Measurements from ENCODE around the gene LIX1.

LIX1 gene

GRCh38 chr5:97102010-97102470, 40.4 kb downstream of the LIX1 start:
- no peak overlapping the region for H2AFZ ChIP-seq (ENCODE audit: low read length)
- no peak overlapping the region for H3K4me2 ChIP-seq (ENCODE audit: low read length)
- H3F3A ChIP-seq (ENCODE audit: insufficient read depth, low read length): no peaks in the 10 kb centered on the region
- H3K36me3 ChIP-seq (ENCODE audit: insufficient read depth, low read length): no peaks in the 10 kb centered on the region
- H3K4me1 ChIP-seq (ENCODE audit: insufficient read depth, low read length, severe bottlenecking): peaks cover 11% of the 10 kb centered on the region
- no peaks in the 10 kb centered on the region for H3K79me2 ChIP-seq (ENCODE audit: insufficient read depth, low read length)
- no peak overlapping the region for H3K4me3 ChIP-seq (ENCODE audit: low read depth, low read length, poor library complexity, severe bottlenecking)
- TF ChIP-seq EZH2 (IDR thresholded peaks at IDR 0.05; ENCODE audit: borderline replicate concordance, low read length) (no peak), CTCF (IDR thresholded peaks at IDR 0.05; ENCODE audit: low read length) (no peak)
- H4K20me1 ChIP-seq (ENCODE audit: insufficient read depth, low read length): no peaks in the 10 kb centered on the region
- H3K27ac ChIP-seq (ENCODE audit: low read depth, low read length, poor library complexity, severe bottlenecking): no peak overlapping the region
- H3K27me3 ChIP-seq (ENCODE audit: insufficient read depth, low read length): peaks cover 4% of the 10 kb centered on the region; the same call in 1 of the 2 replicates
- no peaks in the 10 kb centered on the region for H3K9me3 ChIP-seq (ENCODE audit: low read length)
- no peak overlapping the region for H3K9ac ChIP-seq (ENCODE audit: low read length)
- no peaks in the 10 kb centered on the region for H3K9me2 ChIP-seq (ENCODE audit: low read depth, low read length)

- Histone ChIP-seq H3K79me2 (ENCODE audit: insufficient read depth, low read length) (no peaks in the 10 kb centered on the region), H3K9ac (ENCODE audit: low read length) (no peak overlapping the region), H3K27ac (ENCODE audit: low read depth, low read length, poor library complexity, severe bottlenecking) (no peak overlapping the region)
Observed at GRCh38 chr5:97101189-97101910, 41.1 kb downstream of the LIX1 start.

GRCh38 chr5:97100476-97100875, 41.9 kb downstream of the LIX1 start:
- no peak overlapping the region for H2AFZ ChIP-seq (ENCODE audit: low read length)
- no peaks in the 10 kb centered on the region for H3F3A ChIP-seq (ENCODE audit: insufficient read depth, low read length)

More at GRCh38 chr5:97101189-97101910, 41.1 kb downstream of the LIX1 start:
- Histone ChIP-seq H3K27me3 (ENCODE audit: insufficient read depth, low read length) (peaks cover 4% of the 10 kb centered on the region), H3K4me2 (ENCODE audit: low read length) (no peak overlapping the region), H4K20me1 (ENCODE audit: insufficient read depth, low read length) (no peaks in the 10 kb centered on the region), H3K4me3 (ENCODE audit: low read depth, low read length, poor library complexity, severe bottlenecking) (no peak overlapping the region), H3K9me3 (ENCODE audit: low read length) (no peaks in the 10 kb centered on the region), H3K9me2 (ENCODE audit: low read depth, low read length) (no peaks in the 10 kb centered on the region), H3F3A (ENCODE audit: insufficient read depth, low read length) (no peaks in the 10 kb centered on the region), H2AFZ (ENCODE audit: low read length) (no peak overlapping the region), H3K36me3 (ENCODE audit: insufficient read depth, low read length) (no peaks in the 10 kb centered on the region), H3K4me1 (ENCODE audit: insufficient read depth, low read length, severe bottlenecking) (peaks cover 11% of the 10 kb centered on the region)
- TF ChIP-seq CTCF (IDR thresholded peaks at IDR 0.05; ENCODE audit: low read length) (no peak), EZH2 (IDR thresholded peaks at IDR 0.05; ENCODE audit: borderline replicate concordance, low read length) (no peak)

More at GRCh38 chr5:97100476-97100875, 41.9 kb downstream of the LIX1 start:
- Histone ChIP-seq H3K4me2 (ENCODE audit: low read length) (no peak overlapping the region), H3K79me2 (ENCODE audit: insufficient read depth, low read length) (no peaks in the 10 kb centered on the region), H3K36me3 (ENCODE audit: insufficient read depth, low read length) (no peaks in the 10 kb centered on the region), H3K9me2 (ENCODE audit: low read depth, low read length) (no peaks in the 10 kb centered on the region), H3K4me1 (ENCODE audit: insufficient read depth, low read length, severe bottlenecking) (peaks cover 11% of the 10 kb centered on the region), H3K4me3 (ENCODE audit: low read depth, low read length, poor library complexity, severe bottlenecking) (no peak overlapping the region), H3K27me3 (ENCODE audit: insufficient read depth, low read length) (peaks cover 4% of the 10 kb centered on the region), H3K9me3 (ENCODE audit: low read length) (no peaks in the 10 kb centered on the region), H4K20me1 (ENCODE audit: insufficient read depth, low read length) (no peaks in the 10 kb centered on the region), H3K9ac (ENCODE audit: low read length) (no peak overlapping the region), H3K27ac (ENCODE audit: low read depth, low read length, poor library complexity, severe bottlenecking) (no peak overlapping the region)
- TF ChIP-seq CTCF (IDR thresholded peaks at IDR 0.05; ENCODE audit: low read length): no peak
- TF ChIP-seq EZH2 (IDR thresholded peaks at IDR 0.05; ENCODE audit: borderline replicate concordance, low read length): no peak

Data from OCI-LY1 (cell line).